ENCODE results near the gene PLEKHA7.
A peak's percentile ranks its signal among the peaks of the same experiment; 100 is the strongest.

Gene PLEKHA7

DNA sequence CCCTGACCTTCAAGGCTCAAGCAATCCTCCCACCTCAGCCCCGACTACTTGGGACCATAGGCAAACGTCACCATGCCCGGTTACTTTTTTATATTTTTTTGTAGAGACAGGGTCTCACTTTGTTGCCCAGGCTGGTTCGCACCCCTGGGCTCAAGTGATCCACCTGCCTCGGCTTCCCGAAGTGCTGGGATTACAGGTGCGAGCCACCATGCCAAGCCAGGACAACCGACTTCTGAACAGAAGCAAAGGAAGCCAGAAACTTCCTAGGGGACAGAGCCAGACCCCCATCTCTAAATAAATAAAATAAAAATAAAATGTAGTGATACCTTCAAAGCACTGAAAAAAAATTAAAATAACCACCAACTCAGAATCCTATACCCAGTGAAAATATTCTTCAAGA, 249.3 kb downstream of the PLEKHA7 start:
- no peak for DNase-seq

DNA sequence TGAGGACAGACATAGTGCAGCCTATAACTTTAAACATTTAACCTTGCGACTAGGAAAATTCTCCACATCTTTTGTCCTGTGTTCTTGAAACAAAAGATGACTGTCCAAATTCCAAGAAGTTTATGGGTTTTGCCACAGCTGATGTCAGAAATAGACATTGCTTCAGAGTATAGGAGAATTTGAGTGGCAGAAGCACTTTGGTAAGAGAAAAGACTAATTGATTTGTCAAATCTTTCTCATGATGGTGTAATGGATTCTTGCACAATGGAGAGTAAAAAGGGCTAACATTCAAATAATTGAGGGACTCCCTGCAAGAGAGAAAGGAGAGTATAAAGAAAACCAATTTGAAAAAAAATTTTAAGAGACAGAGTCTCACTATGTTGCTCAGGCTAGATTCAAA, 250.5 kb downstream of the PLEKHA7 start:
- DNase-seq: no peak

DNA sequence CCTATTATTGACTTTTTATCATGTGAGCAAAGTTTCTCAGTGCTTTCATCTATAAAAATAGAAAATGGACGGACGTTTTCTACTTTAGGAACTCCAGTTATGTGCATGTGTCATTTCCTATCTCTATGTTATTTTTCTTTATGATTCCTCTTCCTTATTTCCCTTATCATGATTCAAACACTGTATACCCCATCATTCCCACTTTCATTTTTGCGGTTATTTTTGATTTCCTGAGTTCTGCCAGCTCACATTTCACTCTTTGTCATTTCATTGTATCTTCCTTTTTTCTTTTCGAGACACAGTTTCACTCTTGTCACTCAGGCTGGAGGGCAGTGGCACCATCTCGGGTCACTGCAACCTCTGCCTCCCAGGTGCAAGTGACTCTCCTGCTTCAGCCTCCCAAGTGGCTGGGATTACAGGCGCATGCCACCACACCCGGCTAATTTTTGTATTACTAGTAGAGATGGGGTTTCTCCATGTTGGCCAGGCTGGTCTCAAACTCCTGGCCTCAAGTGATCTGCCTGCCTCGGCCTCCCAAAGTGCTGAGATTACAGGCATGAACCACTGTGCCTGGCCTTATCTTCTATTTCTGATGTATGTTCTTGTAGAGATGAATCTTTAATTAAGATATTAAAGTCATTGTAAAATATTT, 254.2 kb downstream of the PLEKHA7 start:
- DNase-seq: no peak

DNA sequence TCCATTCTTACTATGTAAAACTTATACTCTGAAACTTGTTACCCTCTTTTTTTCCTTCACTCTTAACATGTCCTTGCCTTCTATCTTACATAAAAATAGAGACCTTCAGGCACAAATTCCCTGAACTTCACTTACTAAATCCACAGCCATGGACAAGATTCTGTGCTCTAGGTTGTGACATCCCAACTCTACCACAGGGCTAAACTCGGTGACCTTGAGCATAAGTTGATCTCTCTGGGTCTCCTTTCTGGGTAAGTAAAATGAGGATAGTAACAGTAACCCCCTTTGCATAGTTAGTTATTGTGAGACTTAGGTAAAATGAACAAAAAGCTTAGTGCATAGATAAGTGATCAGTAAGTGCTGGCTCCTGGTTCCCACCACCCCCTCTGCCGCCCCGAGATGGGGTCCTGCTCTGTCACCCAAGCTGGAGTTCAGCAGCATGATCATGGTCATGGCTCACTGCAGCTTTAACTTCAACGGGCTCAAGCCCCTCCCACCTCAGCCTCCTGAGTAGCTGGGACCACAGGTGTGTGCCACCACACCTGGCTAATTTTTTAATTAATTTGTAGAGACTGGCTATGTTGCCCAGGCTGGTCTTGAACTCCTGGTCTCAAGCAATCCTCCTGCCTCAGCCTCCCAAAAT, 255.7 kb downstream of the PLEKHA7 start:
- no peak for DNase-seq

DNA sequence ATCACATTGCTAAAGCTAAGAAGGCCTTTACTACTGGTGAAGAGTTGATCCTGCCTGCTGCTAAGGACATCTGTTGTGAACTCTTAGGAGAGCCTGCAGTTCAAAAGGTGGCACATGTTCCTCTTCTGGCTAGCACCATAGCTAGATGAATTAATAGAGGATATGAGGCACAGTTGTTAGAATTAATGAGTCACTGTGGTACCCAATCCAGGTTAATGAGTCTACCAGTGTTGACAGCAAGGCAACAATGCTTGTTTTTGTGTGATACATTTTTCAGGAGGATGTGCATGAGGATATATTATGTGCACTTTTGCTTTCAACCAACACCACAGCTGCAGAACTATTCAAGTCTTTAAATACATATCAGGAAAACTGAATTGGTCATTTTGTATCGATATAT, 263.8 kb downstream of the PLEKHA7 start:
- no peak for DNase-seq

DNA sequence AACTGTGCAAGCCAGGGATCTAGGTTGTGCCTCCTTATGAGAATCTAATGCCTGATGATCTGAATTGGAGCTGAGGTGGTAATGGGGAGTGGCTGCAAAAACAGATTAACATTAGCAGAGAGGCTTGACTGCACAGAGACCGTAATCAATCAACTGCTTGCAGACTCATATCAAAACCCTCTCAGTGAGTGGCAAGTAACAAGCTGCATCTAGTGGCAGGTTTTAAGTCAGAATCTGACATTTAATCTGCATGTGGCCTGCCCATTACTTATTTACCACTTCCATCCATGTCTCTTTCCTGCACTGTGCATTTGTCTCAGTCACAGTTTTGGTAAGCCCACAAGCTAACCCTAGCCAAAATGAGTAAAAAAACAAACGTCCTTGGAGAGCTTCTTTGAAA, 264.5 kb downstream of the PLEKHA7 start:
- no peak for DNase-seq

DNA sequence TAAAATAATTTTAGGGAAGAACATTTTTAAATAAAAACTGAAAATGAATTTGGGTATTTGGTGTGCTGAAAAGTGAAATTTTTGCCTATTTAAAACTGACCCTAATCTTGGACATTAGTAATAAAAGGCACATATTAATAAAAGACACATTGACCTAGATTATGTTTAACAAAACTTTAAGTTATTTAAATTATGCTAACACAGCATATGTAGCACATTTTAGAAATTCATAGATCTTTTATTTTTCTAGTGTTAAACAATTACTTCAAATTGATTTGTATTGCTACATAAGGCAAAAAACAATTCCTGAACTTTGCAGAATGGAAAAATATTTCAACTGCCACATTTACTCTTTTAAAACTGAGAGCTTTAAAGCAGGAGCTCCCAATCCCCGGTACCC, 265.1 kb downstream of the PLEKHA7 start:
- no peak for DNase-seq

DNA sequence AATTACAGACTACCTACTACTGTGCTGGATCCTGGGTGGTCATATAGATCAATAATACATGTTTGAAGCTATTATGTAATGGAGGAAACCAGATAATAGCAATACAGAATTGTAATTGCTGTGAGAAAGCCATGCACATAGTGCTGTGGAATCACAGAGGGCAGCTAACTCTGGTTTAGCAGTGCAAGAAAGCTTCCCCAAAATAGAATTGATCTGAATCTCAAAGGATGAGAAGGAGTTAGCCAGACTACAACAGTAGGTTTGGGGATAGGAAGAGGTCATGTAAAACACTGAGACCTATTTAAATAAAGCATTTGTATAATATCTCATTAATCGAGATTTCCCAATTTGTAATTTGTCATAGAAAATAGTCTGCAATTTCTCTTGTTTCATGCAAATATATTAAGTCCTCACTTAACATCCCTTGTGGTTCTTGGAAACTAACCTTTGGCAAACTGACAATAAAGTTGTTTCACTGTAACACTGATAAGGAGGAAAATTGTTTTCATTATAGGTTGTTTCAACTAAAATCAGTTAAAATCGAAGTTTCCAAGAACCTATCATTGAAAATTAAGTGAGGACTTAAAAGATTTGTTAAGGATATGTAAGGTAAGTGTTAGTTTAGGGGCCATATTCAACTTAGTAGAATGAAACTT, 268.1 kb downstream of the PLEKHA7 start:
- DNase-seq: no peak

DNA sequence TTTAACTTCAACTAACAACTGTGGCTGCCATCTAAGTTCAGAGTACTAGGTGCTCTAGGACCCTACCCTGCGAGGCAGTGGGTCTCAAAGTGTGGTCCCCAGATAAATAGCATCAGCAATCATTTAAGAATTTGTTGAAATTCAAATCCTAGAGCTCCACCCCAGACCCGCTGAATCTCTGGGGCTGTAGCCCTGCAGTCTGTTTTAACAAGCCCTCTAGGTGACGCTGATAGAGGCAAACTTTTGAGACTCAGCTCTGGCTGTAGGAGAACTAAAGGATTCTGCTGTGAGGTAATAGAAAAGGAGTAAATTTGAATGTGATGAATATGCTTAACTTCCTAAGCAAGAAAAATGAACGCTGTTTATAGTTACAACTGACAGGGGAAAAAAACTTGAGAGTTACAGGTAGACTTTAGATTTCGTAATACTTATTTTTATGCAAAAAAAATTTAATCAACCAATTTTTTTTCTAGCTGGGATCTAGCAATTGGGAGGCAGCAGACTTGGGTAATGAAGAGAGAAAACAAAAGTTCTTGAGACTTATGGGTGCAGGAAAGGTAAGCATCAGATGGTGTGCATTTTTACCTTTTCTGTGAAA, 270.0 kb downstream of the PLEKHA7 start:
- no peak for DNase-seq

DNA sequence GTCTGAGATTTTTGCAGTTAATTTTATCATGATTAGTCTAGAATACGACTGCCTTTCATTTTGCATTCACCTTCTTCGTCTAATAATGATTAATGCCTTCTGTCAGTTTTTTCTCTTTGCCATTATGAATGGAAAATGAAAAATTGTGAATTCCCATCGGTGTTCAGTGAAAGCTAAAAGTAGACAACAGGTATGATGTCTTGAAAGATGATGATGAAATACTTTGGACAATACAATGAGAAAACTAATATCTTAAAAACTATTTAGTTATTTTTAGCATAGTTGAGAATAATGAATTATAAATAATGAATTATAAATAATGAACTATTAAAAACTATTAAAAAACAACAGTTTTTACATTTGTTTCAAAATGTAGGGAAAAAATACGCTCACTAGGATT, 270.7 kb downstream of the PLEKHA7 start:
- DNase-seq: no peak

DNA sequence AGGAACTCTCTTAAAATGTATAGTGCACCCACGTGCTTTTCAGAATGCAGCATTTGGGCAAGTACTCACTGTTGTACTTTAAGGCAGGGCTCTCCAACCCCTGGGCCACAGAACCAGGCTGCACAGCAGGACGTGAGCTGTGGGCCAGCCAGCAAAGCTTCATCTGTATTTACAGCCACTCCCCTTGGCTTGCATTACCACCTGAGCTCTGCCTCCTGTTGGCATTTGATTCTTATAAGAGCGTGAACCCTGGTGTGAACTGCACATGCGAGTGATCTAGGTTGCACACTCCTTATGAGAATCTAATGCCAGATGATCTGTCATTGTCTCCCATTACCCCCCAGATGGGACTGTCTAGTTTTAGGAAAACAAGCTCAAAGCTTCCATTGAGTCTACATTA, 272.7 kb downstream of the PLEKHA7 start:
- DNase-seq: no peak

DNA sequence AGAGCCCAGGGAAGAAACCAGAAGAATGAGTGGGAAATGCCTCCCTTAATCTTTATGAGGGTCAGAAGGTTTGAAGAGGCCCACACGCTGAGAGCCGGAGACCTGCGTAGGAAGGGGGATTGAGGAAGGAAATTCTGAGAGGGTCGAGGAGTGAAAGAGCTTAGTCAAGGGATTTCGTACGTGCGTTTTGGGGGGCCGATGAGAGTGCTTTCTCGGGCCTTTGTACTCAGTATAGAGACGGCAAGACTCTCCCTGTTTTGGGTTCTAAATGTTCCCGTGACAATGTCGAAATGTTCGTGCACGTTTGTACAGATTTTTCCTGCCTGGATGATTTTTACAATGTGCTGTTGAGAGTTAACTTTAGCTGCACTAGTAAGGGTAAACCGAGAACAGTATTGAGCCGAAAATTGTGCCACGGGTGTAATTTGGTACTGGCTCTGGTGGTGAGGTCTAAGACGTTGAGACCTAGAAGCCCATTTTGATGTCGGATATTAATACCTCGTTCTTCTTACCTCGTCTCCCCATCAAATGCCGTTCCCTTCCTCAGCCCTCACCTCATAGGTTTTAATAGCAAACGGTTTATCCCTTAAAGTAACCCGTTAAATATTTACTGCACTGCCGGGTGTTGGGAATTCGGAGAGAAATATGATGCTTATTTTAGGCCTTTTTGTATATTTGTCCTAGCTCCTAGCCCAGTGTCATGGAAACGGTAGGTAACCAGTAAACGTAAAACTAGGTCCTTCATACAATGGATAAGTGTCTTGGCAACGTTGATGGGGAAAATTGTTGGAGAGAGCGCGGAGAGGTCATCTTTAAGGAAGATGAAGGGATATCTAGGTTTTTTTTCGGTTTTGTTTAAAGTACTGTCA, 275.0 kb downstream of the PLEKHA7 start:
- no peak for DNase-seq

DNA sequence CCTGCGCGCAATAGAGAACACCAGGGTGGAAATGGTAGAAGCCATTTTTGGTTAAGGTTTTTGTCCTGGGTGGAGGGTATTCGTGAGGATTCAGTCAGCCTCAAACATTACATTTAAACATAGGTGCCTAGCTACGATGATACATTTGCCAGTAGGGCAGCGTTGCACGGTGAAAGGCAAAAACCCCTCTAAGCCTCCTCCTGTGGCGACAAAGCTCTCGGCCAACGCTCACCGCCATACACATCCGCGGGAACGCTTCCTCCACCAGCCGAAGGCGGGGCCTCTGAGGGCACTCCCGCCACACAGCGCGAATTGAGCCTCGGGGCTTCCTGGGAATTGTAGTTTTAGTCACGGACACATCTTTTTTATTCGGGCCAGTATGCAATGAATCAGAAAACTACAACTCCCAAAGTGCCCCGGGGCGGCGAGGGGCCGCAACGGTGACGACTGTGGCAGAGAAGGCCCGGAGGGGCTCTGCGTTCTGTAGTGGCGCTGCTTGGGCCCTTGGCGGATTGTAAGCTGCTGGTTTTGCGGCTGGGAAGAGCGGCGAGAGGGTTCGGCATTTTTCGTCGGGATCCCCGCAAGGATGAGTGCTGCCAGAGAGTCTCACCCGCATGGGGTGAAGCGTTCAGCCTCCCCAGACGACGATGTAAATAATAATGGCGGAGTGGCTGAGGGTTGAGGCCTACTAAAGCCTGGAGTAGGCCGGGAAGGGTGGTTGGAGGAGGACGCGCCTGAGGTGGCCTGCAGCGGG, 275.8 kb downstream of the PLEKHA7 start, which contains the start of gene C11orf58:
Gene C11orf58, plus strand, starts transcription at position 455 of the 754 bp plus-strand sequence. Its CDS starts 132 bp downstream, at position 587.
- peak; percentile 91 for DNase-seq

DNA sequence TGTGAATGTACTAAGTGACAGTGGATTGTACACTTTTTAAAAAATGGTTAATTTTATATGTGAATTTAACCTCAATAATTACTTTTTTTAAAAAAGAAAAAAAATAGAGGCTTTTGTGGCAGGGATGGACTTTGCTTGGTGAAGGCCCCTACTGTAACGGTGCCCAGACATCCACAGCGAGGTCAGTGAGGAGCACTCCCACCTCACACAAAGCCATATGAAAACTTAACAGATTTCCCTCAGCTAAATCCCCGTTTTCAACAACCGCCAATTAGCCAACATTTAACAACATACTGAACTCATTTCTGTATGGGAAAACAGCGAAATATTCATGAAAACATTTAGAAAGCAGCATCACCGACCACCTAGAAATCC, 276.4 kb downstream of the PLEKHA7 start:
- DNase-seq: no peak

All from NCI-H1436 treated with DMSO at 0.1 percent for 48 hours (cell line).